T-cell (primary cell): ENCODE data around the gene DAPK1. TPM values are rescaled to one million over a fixed set of nuclear protein-coding genes. Genes with fewer than 3 reads are reported as not detected.

Experiments used
- ATAC-seq, 4 experiments: fragments of 200-7000 bp in 3 of 4; fragments of 150-1000 bp in 1 of 4; cut with Tn5 transposase; replicated peaks in 1 of 4; 1 replicate in 3 of 4; 2 replicates in 1 of 4; pipeline ENCODE4 v1.10.0; 2021; ENCODE audit warnings: moderate library complexity in 3 of 4, mild to moderate bottlenecking in 2 of 4, moderate number of reproducible peaks in 1 of 4
- CTCF ChIA-PET, 2 donors: fragments of 300-600 bp; sonication (Branson Sonifier 250); formaldehyde crosslinking; loops; one replicate each; lab custom pipeline; 2022; ENCODE audit warnings: antibody characterized with exemption in 2 of 2; lab: Charles Lee
- POLR2A ChIA-PET, 2 donors: fragments of 300-600 bp; sonication (Branson Sonifier 250); formaldehyde crosslinking; loops; one replicate each; lab custom pipeline; 2022; ENCODE audit warnings: antibody characterized with exemption in 2 of 2; lab: Charles Lee
- DNase-seq, 35 experiments: peaks; one replicate each; pipeline versions ENCODE4 v3.0.0 to v3.0.0-alpha.2; 2013 to 2023
- H3K27ac ChIP-seq: one replicate; pipeline ENCODE4 v1.5.1; 2013; ENCODE audit warnings: low read length
- H3K27me3 ChIP-seq, 2 experiments: replicated peaks in 1 of 2; 1 replicate in 1 of 2; 2 replicates in 1 of 2; pipeline versions ENCODE4 v1.6.1 to v1.7.0; 2013; ENCODE audit warnings: low read length in 1 of 2, mixed read lengths in 1 of 2; ENCODE audit not compliant: control insufficient read depth in 2 of 2, insufficient read depth in 2 of 2; ENCODE audit errors: extremely low read depth in 1 of 2
- H3K36me3 ChIP-seq, 2 donors: 1 replicate in 1 of 2; 2 replicates in 1 of 2; pipeline versions ENCODE4 v1.6.1 to v1.7.0; 2013; ENCODE audit warnings: low read length in 1 of 2; ENCODE audit not compliant: control insufficient read depth in 2 of 2, insufficient read depth in 1 of 2; ENCODE audit errors: extremely low read depth in 1 of 2
- H3K4me1 ChIP-seq, 2 experiments: 1 replicate in 1 of 2; 2 replicates in 1 of 2; pipeline versions ENCODE4 v1.6.1 to v1.7.0; 2013; ENCODE audit warnings: low read length in 2 of 2, mixed read lengths in 1 of 2; ENCODE audit not compliant: insufficient read depth in 2 of 2, control insufficient read depth in 1 of 2; ENCODE audit errors: extremely low read depth in 1 of 2
- H3K4me3 ChIP-seq, 2 donors: 1 replicate in 1 of 2; 2 replicates in 1 of 2; pipeline versions ENCODE4 v1.5.1 to v1.7.0; 2013; ENCODE audit warnings: mild to moderate bottlenecking in 2 of 2, low read length in 1 of 2, moderate library complexity in 1 of 2; ENCODE audit not compliant: control insufficient read depth in 1 of 2; ENCODE audit errors: extremely low read depth in 1 of 2
- H3K9me3 ChIP-seq: 2 replicates; pipeline ENCODE4 v1.7.0; 2013
- H3K27ac Mint-ChIP-seq, 2 donors: one replicate each; pipeline ENCODE4 v1.8.0; 2020 to 2021; ENCODE audit warnings: mild to moderate bottlenecking in 2 of 2, mixed read lengths in 2 of 2
- H3K27me3 Mint-ChIP-seq, 2 donors: one replicate each; pipeline ENCODE4 v1.8.0; 2021 to 2022; ENCODE audit warnings: mixed read lengths in 2 of 2
- H3K36me3 Mint-ChIP-seq: one replicate; pipeline ENCODE4 v1.8.0; 2021; ENCODE audit warnings: mixed read lengths
- H3K4me1 Mint-ChIP-seq, 3 donors: one replicate each; pipeline ENCODE4 v1.8.0; 2020 to 2022; ENCODE audit warnings: mixed read lengths in 3 of 3, mild to moderate bottlenecking in 1 of 3
- H3K4me3 Mint-ChIP-seq, 3 donors: one replicate each; pipeline ENCODE4 v1.8.0; 2020 to 2022; ENCODE audit warnings: mild to moderate bottlenecking in 3 of 3, mixed read lengths in 3 of 3, moderate library complexity in 3 of 3
- H3K9me3 Mint-ChIP-seq, 3 donors: one replicate each; pipeline ENCODE4 v1.8.0; 2020 to 2022; ENCODE audit warnings: mixed read lengths in 3 of 3
- WGBS: methylation state at CpG from one replicate; pipeline ENCODE4 v1.1.5; 2013; ENCODE audit warnings: missing lambda C conversion rate; ENCODE audit not compliant: insufficient coverage; 5-methylcytosine and 5-hydroxymethylcytosine counted together
- total RNA-seq, 35 experiments: library from RNA in 6 of 35; stranded (reverse) in 6 of 35; fragments of 120-200 nt in 1 of 35; gene quantifications; one replicate each; pipeline versions ENCODE4 v1.2.1 to v1.2.4 and lab custom pipeline; 2013 to 2026

Gene DAPK1
- total RNA-seq, 5 donors from 2014 or later (not counting 1 experiment from before 2014, with no cell fraction given), result 1.7 to 4.2 (median 2.8) TPM

DNA sequence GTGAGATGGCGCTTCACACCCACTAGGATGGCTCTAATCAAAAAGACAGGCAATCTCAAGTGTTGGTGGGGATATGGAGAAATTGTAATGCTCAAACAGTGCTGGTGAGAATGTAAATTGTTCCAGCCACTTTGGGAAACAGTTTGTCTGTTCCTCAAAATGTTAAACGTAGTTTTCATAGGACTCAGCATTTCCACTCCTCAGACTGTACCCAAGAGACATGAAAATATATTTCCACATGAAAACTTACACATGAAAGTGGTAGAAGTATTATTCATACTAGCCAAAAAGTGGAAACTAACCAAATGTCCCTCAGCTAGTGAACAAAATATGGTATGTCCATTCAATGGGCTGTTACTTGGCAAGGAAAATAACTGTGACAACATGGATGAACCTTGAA is 120.6 kb downstream of the DAPK1 start:
- Mint-ChIP-seq H3K27me3 (peaks cover 4 to 8% of the 10 kb centered on the region in 2 donors), H3K4me1 (no peaks in the 10 kb centered on the region), H3K9me3 (peaks cover 0 to 4% (median 0%) of the 10 kb centered on the region in 3 donors), H3K36me3 (no peaks in the 10 kb centered on the region), H3K4me3 (no peak overlapping the region), H3K27ac (no peak overlapping the region)
- CTCF ChIA-PET, result no interaction called here
- DNase-seq, result no peak
- POLR2A ChIA-PET, result no interaction called here
- H3K27me3 ChIP-seq, result peaks cover 0 to 7% of the 10 kb centered on the region in 2 experiments
- no peak overlapping the region for H3K4me3 ChIP-seq
- H3K36me3 ChIP-seq, result no peaks in the 10 kb centered on the region
- 100% methylated on average over 1 of the region's 2 CpGs for WGBS
- peaks cover 0 to 17% of the 10 kb centered on the region in 2 experiments for H3K4me1 ChIP-seq
- no peak overlapping the region for H3K27ac ChIP-seq
- H3K9me3 ChIP-seq, result no peaks in the 10 kb centered on the region
- no peak for ATAC-seq

- no peak overlapping the region for H3K27ac ChIP-seq
- DNase-seq (no peak), ATAC-seq (no peak)
- no peaks in the 10 kb centered on the region for H3K9me3 ChIP-seq
- peaks cover 0 to 11% of the 10 kb centered on the region in 2 experiments for H3K4me1 ChIP-seq
- H3K4me3 ChIP-seq, result no peak overlapping the region
- Mint-ChIP-seq H3K4me1 (no peaks in the 10 kb centered on the region), H3K9me3 (peaks cover 0 to 4% (median 0%) of the 10 kb centered on the region in 3 donors), H3K27ac (no peak overlapping the region), H3K36me3 (no peaks in the 10 kb centered on the region), H3K4me3 (no peak overlapping the region), H3K27me3 (peaks cover 4 to 8% of the 10 kb centered on the region in 2 donors)
- H3K27me3 ChIP-seq, result peaks cover 0 to 7% of the 10 kb centered on the region in 2 experiments
- ChIA-PET POLR2A (no interaction called here), CTCF (no interaction called here)
- no CpG with 5 or more reads among the region's 3 CpGs for WGBS
- H3K36me3 ChIP-seq, result no peaks in the 10 kb centered on the region
Measured at GRCh38 chr9:87618931-87619330, 121.3 kb downstream of the DAPK1 start.

- peaks cover 0 to 4% (median 0%) of the 10 kb centered on the region in 3 donors for H3K9me3 Mint-ChIP-seq
- Histone ChIP-seq H3K27me3 (peaks cover 0 to 7% of the 10 kb centered on the region in 2 experiments), H3K4me1 (peaks cover 0 to 7% of the 10 kb centered on the region in 2 experiments), H3K36me3 (no peaks in the 10 kb centered on the region), H3K9me3 (no peaks in the 10 kb centered on the region), H3K4me3 (no peak overlapping the region), H3K27ac (no peak overlapping the region)
- H3K27ac Mint-ChIP-seq, result no peak overlapping the region
- H3K4me1 Mint-ChIP-seq, result no peaks in the 10 kb centered on the region
- POLR2A ChIA-PET, result no interaction called here
- 91% methylated on average over 8 of the region's 8 CpGs for WGBS
- no peak overlapping the region for H3K4me3 Mint-ChIP-seq
- ATAC-seq, result no peak
- H3K36me3 Mint-ChIP-seq, result no peaks in the 10 kb centered on the region
- peaks cover 4 to 8% of the 10 kb centered on the region in 2 donors for H3K27me3 Mint-ChIP-seq
- no peak for DNase-seq
- CTCF ChIA-PET, result no interaction called here
Measured at GRCh38 chr9:87619346-87619745, 121.7 kb downstream of the DAPK1 start.

DNA sequence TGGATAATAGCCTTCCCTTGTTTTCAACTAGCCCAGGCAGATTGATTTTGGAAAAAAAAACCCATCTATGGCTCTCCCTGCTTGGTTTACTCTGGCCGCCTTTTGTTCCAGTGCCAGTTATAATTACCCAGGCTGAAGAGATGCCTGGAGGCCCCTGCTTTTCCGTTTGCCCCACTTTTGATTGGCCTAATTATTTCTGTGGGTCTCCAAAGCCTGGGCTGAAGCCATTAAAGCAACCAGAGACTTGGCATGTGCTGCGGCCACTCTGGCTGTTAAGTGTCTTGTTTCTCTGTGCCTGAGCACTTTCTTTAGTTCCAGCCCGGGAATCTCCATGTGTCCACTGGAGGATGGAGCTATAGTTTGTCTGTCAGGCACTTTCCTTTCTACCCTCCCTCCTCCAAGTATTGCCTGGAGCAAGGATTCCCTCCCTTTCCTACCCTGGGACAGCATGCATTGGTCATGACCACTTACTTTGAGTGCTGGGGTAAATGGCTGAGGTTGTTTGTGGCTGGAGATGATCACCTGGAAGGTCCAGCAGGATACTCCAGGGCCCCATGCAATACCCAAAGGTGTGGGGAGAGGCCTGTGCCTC is 123.2 kb downstream of the DAPK1 start:
- no peaks in the 10 kb centered on the region for H3K36me3 Mint-ChIP-seq
- H3K27ac Mint-ChIP-seq, result no peak overlapping the region
- no peak overlapping the region for H3K4me3 Mint-ChIP-seq
- no peaks in the 10 kb centered on the region for H3K4me1 Mint-ChIP-seq
- DNase-seq (no peak), ATAC-seq (no peak)
- H3K27ac ChIP-seq, result no peak overlapping the region
- H3K9me3 ChIP-seq, result no peaks in the 10 kb centered on the region
- peaks cover 4 to 8% of the 10 kb centered on the region in 2 donors for H3K27me3 Mint-ChIP-seq
- no peaks in the 10 kb centered on the region for H3K36me3 ChIP-seq
- ChIA-PET POLR2A (no interaction called here), CTCF (no interaction called here)
- peaks cover 0 to under 1% of the 10 kb centered on the region in 2 experiments for H3K27me3 ChIP-seq
- H3K4me3 ChIP-seq, result no peak overlapping the region
- peaks cover 0 to 7% (median 0%) of the 10 kb centered on the region in 3 donors for H3K9me3 Mint-ChIP-seq
- H3K4me1 ChIP-seq, result no peaks in the 10 kb centered on the region
- 71% methylated on average over 2 of the region's 4 CpGs for WGBS

DNA sequence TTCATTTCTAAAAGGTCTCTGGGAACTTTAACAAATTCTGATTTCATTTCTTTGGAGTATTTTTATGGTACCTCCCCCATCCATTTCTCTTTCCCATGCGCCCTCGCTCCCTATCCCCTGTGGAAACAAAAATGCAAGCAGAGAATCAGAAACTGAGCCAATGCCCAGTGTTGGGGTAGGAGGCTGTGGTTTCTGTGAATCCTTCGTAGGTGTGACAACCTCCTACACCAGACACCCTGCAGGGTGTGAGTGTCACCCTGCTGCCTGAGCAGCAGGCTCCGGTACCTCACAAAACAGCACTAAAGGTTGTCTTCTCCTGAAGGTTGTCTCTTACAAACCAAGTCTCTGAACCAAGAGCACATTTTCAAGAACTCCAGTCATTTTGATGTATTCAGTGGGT is 124.4 kb downstream of the DAPK1 start:
- ATAC-seq (no peak), DNase-seq (no peak)
- Histone ChIP-seq H3K36me3 (no peaks in the 10 kb centered on the region), H3K9me3 (no peaks in the 10 kb centered on the region), H3K4me1 (no peaks in the 10 kb centered on the region), H3K4me3 (no peak overlapping the region), H3K27me3 (no peaks in the 10 kb centered on the region), H3K27ac (no peak overlapping the region)
- POLR2A ChIA-PET, result no interaction called here
- peaks cover 4 to 8% of the 10 kb centered on the region in 2 donors for H3K27me3 Mint-ChIP-seq
- CTCF ChIA-PET, result no interaction called here
- no peaks in the 10 kb centered on the region for H3K4me1 Mint-ChIP-seq
- no peaks in the 10 kb centered on the region for H3K36me3 Mint-ChIP-seq
- no peak overlapping the region for H3K4me3 Mint-ChIP-seq
- peaks cover 0 to 7% (median 0%) of the 10 kb centered on the region in 3 donors for H3K9me3 Mint-ChIP-seq
- WGBS, result no CpG with 5 or more reads among the region's 4 CpGs
- no peak overlapping the region for H3K27ac Mint-ChIP-seq

DNA sequence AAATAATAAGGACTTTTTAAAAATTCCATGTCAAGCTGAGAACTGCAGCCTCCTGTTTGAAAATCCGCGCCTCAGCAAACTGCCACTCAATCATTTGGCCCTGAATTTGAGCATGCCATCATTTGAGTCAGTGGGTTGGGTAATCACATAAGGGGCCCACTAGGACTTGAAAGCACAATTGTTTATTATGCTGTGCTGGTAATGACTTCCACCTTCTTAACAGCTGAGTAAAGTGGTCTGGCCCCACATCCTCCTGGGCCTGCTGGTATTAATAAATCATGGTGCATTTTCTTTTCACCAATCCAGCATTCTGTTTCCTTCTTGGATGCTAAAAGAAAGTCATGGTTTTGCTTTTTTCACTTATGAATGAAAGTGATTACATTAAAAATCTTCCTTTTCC is 125.3 kb downstream of the DAPK1 start:
- Mint-ChIP-seq H3K4me1 (no peaks in the 10 kb centered on the region), H3K4me3 (no peak overlapping the region), H3K27ac (no peak overlapping the region), H3K36me3 (no peaks in the 10 kb centered on the region), H3K9me3 (peaks cover 0 to 7% (median 0%) of the 10 kb centered on the region in 3 donors), H3K27me3 (peaks cover 4 to 8% of the 10 kb centered on the region in 2 donors)
- Histone ChIP-seq H3K4me3 (no peak overlapping the region), H3K4me1 (no peaks in the 10 kb centered on the region), H3K36me3 (no peaks in the 10 kb centered on the region), H3K9me3 (no peaks in the 10 kb centered on the region), H3K27ac (no peak overlapping the region), H3K27me3 (no peaks in the 10 kb centered on the region)
- POLR2A ChIA-PET, result no interaction called here
- ATAC-seq (no peak), DNase-seq (no peak)
- no CpG with 5 or more reads among the region's 2 CpGs for WGBS
- CTCF ChIA-PET, result no interaction called here
